AG10803 (cell line): Measurements from ENCODE around the gene PAPPA.

Experiments
- DNase-seq: peaks from one replicate; pipeline ENCODE4 v3.0.0; 2010; ENCODE audit warnings: low read depth
- H3K4me3 ChIP-seq: 2 replicates; pipeline ENCODE4 v1.5.1; 2011; ENCODE audit warnings: mild to moderate bottlenecking, low read length, control low read depth
- TF ChIP-seq, protein P1 (sequence below): conservative IDR thresholded peaks from 2 replicates; pipeline ENCODE4 v1.5.1; 2011; ENCODE audit warnings: mild to moderate bottlenecking, low read length, control low read depth, inconsistent platforms

The PAPPA gene

DNA sequence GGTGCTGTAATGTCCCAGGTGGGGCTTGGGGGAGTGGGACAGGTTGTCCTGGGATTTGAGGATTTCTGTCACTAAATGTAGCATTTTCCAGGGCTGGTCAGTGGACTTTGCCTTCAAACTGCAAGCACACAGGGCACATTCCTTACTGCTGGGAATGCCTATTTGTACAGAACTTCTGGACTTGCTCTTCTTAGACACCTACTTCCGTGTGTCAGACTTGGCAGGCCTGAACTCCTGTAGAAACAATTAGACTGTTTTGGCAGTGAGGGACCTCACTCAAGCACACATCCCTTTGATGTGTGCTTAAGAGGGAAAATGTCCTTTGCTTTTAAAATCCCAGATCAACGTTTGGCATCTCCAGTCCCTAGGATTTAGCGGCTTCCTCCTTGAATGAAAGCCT lies 192.2 kb downstream of the PAPPA start:
- TF ChIP-seq, protein P1, sequence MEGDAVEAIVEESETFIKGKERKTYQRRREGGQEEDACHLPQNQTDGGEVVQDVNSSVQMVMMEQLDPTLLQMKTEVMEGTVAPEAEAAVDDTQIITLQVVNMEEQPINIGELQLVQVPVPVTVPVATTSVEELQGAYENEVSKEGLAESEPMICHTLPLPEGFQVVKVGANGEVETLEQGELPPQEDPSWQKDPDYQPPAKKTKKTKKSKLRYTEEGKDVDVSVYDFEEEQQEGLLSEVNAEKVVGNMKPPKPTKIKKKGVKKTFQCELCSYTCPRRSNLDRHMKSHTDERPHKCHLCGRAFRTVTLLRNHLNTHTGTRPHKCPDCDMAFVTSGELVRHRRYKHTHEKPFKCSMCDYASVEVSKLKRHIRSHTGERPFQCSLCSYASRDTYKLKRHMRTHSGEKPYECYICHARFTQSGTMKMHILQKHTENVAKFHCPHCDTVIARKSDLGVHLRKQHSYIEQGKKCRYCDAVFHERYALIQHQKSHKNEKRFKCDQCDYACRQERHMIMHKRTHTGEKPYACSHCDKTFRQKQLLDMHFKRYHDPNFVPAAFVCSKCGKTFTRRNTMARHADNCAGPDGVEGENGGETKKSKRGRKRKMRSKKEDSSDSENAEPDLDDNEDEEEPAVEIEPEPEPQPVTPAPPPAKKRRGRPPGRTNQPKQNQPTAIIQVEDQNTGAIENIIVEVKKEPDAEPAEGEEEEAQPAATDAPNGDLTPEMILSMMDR, result no peak
- DNase-seq, result no peak
- no peak overlapping the region for H3K4me3 ChIP-seq

DNA sequence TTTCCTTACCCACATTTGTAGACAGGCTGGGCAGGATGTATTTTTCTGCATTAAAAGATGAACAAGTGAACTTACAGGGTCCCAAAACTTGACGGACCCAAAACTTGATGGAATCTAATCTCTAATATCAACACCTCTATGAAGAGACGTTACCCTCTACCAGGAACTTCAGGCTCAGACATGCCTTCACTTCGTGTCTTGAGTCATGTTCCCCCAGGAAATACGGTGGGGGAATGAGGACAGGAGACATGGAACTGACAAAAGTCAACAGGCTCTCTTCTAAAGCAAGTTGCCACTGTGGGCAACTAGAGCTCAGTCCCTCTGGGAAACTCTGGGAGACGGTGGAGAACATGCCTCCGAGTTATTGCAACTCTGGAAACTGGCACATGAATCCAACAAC lies 196.1 kb downstream of the PAPPA start:
- no peak for DNase-seq
- TF ChIP-seq, protein P1, result no peak
- H3K4me3 ChIP-seq, result no peak overlapping the region

DNA sequence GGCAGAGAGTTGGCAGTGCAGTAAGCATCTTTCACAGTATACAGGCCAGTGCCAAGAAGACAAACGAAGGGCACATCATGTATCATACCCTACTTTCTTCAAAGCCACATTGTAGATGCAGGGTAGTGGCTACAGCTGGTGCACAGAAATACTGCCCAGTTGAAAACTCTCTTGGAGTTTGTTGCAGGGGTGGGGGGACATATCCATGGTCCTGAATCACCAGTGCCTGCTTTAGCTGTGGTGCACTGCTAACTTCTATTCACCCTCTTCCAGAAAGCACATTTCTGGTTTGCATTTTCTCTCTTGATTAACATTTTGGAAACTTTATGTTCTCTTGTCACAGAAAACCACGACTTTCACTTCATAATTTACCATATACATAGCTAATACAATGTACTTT lies 196.6 kb downstream of the PAPPA start:
- H3K4me3 ChIP-seq, result no peak overlapping the region
- TF ChIP-seq, protein P1, result no peak
- no peak for DNase-seq

DNA sequence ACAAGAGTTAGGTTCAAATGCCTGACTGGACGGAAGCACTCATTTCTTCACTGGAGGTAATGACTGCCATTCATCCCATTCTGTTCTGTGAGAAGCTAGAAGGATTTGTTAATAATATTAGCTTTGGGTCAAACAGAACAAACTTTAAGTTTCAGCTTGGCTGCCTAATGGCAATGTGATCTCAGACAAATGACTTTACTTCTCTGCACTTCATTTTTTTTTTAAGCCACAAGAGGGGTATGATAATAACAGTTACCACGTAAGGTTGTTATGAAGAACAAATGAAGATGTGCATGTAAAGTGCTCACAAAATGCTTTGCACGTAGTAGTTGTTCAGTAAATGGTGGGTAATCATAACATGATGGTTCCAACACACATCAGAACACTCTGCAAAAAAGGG lies 199.4 kb downstream of the PAPPA start:
- H3K4me3 ChIP-seq, result no peak overlapping the region
- TF ChIP-seq, protein P1, result no peak
- DNase-seq, result no peak

DNA sequence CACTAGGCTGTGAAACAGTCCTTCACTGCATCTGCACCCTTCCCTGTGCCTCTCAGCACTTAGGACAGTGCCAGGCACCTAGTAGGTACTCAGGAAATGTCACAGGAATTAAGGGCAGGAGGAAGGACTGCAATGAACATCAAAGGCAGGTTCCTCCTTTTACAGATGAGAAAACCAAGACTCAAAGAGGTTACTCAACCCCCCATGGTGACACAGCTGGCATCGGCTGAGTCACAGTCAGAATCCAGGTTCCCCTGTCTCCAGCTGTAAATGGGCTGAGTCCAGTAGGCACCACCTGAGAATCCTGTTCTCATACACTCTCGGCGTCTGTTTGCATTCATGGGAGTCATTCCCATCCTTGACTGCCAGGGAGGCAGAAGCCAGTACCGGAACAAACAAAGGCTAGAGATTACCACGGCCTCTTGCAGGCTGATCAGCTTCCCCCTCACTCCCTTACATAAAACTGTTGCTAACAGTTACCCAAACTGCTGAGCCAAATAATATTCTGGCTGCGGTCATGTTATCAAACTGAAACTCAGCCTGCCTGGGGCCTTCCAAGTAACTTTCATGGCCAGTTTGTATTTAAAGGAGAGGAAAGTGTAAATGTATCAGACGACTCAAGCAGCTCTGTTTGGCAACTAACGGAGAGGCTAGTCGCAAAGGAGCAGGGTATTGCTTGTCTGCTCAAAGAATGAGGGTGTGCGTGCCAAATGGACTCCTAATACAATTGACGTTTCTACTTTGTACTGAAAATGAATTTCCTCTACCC lies 201.7 kb downstream of the PAPPA start:
- TF ChIP-seq, protein P1, result no peak
- no peak overlapping the region for H3K4me3 ChIP-seq
- no peak for DNase-seq

DNA sequence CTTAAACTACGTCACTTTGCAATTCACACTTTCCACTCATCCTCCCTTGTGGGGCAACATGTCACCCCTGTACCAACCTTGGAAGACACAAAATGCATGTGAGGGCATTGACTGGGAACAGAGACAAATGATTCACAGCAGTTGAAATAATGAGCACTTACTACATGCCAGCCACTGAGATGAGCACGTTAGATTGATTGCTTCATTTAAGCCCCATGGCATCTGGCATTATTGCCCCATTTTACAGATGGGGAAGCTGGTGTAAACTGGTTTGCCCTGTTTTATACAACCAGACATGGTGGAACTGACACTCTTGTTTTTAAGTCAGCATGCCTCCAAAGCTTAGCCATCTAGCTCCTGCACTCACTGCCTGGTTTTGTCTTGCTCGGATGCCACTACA lies 204.7 kb downstream of the PAPPA start:
- no peak overlapping the region for H3K4me3 ChIP-seq
- TF ChIP-seq, protein P1, result no peak
- DNase-seq, result no peak

DNA sequence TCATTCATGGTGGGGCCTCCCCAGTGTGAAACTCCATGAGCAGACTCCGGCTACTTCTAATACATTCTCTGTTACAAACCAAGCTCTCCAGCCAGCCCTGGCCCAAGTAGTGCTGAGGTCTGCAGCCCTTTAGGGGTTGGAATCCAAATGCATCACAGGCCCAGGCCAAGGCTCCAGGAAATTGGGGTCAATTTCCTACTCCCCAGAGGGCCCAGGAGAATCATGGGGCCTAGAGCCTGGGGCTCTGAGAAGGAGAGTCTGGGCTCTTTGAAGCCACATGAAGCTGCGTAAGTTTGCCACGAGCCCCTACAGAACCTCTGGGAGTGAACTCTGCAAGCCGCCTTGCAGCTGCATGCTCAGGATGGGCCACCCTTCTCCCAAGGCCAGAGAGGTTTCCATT lies 206.4 kb downstream of the PAPPA start:
- no peak overlapping the region for H3K4me3 ChIP-seq
- TF ChIP-seq, protein P1, result no peak
- no peak for DNase-seq
